H9 (cell line): Measurements from ENCODE around the gene FADS2. TPM values are rescaled to one million over a fixed set of nuclear protein-coding genes. Genes with fewer than 3 reads are reported as not detected.

Source experiments
- DNase-seq: peaks from one replicate; pipeline ENCODE4 v3.0.0-alpha.2; 2017
- H2AFZ ChIP-seq: one replicate; pipeline ENCODE4 v1.6.1; 2013; ENCODE audit warnings: mild to moderate bottlenecking, low read length, control low read depth, moderate library complexity
- H2AK5ac ChIP-seq: 2 replicates; pipeline ENCODE4 v1.6.1; 2013; ENCODE audit warnings: low read length, control low read depth, mixed read lengths; ENCODE audit not compliant: insufficient read length
- H2BK120ac ChIP-seq: one replicate; pipeline ENCODE4 v1.6.1; 2013; ENCODE audit warnings: low read depth, mild to moderate bottlenecking, low read length, control low read depth, inconsistent platforms; ENCODE audit not compliant: poor library complexity, severe bottlenecking
- H2BK12ac ChIP-seq: 2 replicates; pipeline ENCODE4 v1.6.1; 2013; ENCODE audit warnings: low read length, control low read depth, mixed read lengths, low read depth; ENCODE audit not compliant: insufficient read length
- H2BK15ac ChIP-seq: 2 replicates; pipeline ENCODE4 v1.6.1; 2013; ENCODE audit warnings: low read depth, low read length, control low read depth
- H2BK20ac ChIP-seq: one replicate; pipeline ENCODE4 v1.6.1; 2013; ENCODE audit warnings: low read depth, mild to moderate bottlenecking, low read length, control low read depth, inconsistent platforms; ENCODE audit not compliant: poor library complexity, severe bottlenecking
- H2BK5ac ChIP-seq: 2 replicates; pipeline ENCODE4 v1.6.1; 2013; ENCODE audit warnings: low read length, control low read depth, mixed read lengths; ENCODE audit not compliant: insufficient read length
- H3K14ac ChIP-seq: 2 replicates; pipeline ENCODE4 v1.6.1; 2013; ENCODE audit warnings: low read length, control low read depth; ENCODE audit not compliant: insufficient read depth
- H3K18ac ChIP-seq: 2 replicates; pipeline ENCODE4 v1.6.1; 2013; ENCODE audit warnings: low read depth, mild to moderate bottlenecking, mixed read lengths, low read length, control low read depth; ENCODE audit not compliant: insufficient read length
- H3K23ac ChIP-seq: 2 replicates; pipeline ENCODE4 v1.6.1; 2013; ENCODE audit warnings: low read length, control low read depth, mixed read lengths, low read depth; ENCODE audit not compliant: insufficient read length
- H3K23me2 ChIP-seq: 2 replicates; pipeline ENCODE4 v1.6.1; 2013; ENCODE audit warnings: low read depth, mild to moderate bottlenecking, mixed read lengths, low read length, control low read depth; ENCODE audit not compliant: insufficient read length, poor library complexity, severe bottlenecking
- H3K27ac ChIP-seq: 2 replicates; pipeline ENCODE4 v1.5.1; 2013; ENCODE audit warnings: low read length, control low read depth, mixed read lengths, low read depth; ENCODE audit not compliant: insufficient read length
- H3K27me3 ChIP-seq: 2 replicates; pipeline ENCODE4 v1.6.1; 2013; ENCODE audit warnings: low read length, control low read depth, inconsistent platforms; ENCODE audit not compliant: insufficient read depth
- H3K4ac ChIP-seq: 2 replicates; pipeline ENCODE4 v1.6.1; 2013; ENCODE audit warnings: low read depth, mild to moderate bottlenecking, control low read depth, inconsistent platforms, low read length, moderate library complexity
- H3K4me1 ChIP-seq: 2 replicates; pipeline ENCODE4 v1.6.1; 2013; ENCODE audit warnings: low read length, control low read depth, inconsistent platforms; ENCODE audit not compliant: insufficient read depth
- H3K4me2 ChIP-seq: 2 replicates; pipeline ENCODE4 v1.6.1; 2013; ENCODE audit warnings: low read length, control low read depth, mixed read lengths; ENCODE audit not compliant: insufficient read length, insufficient read depth
- H3K56ac ChIP-seq: 2 replicates; pipeline ENCODE4 v1.6.1; 2013; ENCODE audit warnings: low read depth, mild to moderate bottlenecking, mixed read lengths, low read length, control low read depth; ENCODE audit not compliant: insufficient read length
- H3K79me1 ChIP-seq: 2 replicates; pipeline ENCODE4 v1.6.1; 2013; ENCODE audit warnings: low read depth, mild to moderate bottlenecking, moderate library complexity, low read length, control low read depth, inconsistent platforms; ENCODE audit not compliant: insufficient read depth, poor library complexity, severe bottlenecking
- H3K79me2 ChIP-seq: 2 replicates; pipeline ENCODE4 v1.6.1; 2013; ENCODE audit warnings: low read length, control low read depth, inconsistent platforms; ENCODE audit not compliant: insufficient read depth
- H3K9ac ChIP-seq: 2 replicates; pipeline ENCODE4 v1.6.1; 2013; ENCODE audit warnings: low read length, control low read depth, mixed read lengths; ENCODE audit not compliant: insufficient read length; ENCODE audit errors: extremely low read depth
- H3K9me3 ChIP-seq: one replicate; pipeline ENCODE4 v1.6.1; 2013; ENCODE audit warnings: low read depth, low read length, inconsistent platforms; ENCODE audit not compliant: control insufficient read depth
- H3T11ph ChIP-seq: one replicate; pipeline ENCODE4 v1.6.1; 2013; ENCODE audit warnings: mild to moderate bottlenecking, low read length, control low read depth, inconsistent platforms
- H4K20me1 ChIP-seq: one replicate; pipeline ENCODE4 v1.6.1; 2013; ENCODE audit not compliant: control insufficient read depth, insufficient read length, insufficient read depth
- H4K5ac ChIP-seq: 2 replicates; pipeline ENCODE4 v1.6.1; 2013; ENCODE audit warnings: low read depth, mild to moderate bottlenecking, mixed read lengths, low read length, control low read depth; ENCODE audit not compliant: insufficient read length
- H4K8ac ChIP-seq: replicated peaks from 2 replicates; pipeline ENCODE4 v1.6.1; 2013; ENCODE audit warnings: low read length, control low read depth, mixed read lengths, low read depth; ENCODE audit not compliant: insufficient read length
- H4K91ac ChIP-seq: 2 replicates; pipeline ENCODE4 v1.6.1; 2013; ENCODE audit warnings: low read depth, mild to moderate bottlenecking, moderate library complexity, mixed read lengths, low read length, control low read depth; ENCODE audit not compliant: insufficient read length
- H3K27ac Mint-ChIP-seq, 3 experiments: 2 replicates in 2 of 3; 3 replicates in 1 of 3; pipeline ENCODE4 v1.8.0; 2020 to 2021; ENCODE audit warnings: mixed read lengths in 3 of 3, mild to moderate bottlenecking in 1 of 3, moderate library complexity in 1 of 3
- H3K27me3 Mint-ChIP-seq: 2 replicates; pipeline ENCODE4 v1.8.0; 2021; ENCODE audit warnings: low read depth, mild to moderate bottlenecking, moderate library complexity, mixed read lengths
- H3K36me3 Mint-ChIP-seq, 3 experiments: 2 replicates in 2 of 3; 3 replicates in 1 of 3; pipeline ENCODE4 v1.8.0; 2020 to 2021; ENCODE audit warnings: low read depth in 3 of 3, mixed read lengths in 3 of 3; ENCODE audit not compliant: insufficient read depth in 1 of 3
- H3K4me1 Mint-ChIP-seq, 2 experiments: 2 replicates each; pipeline ENCODE4 v1.8.0; 2020; ENCODE audit warnings: mixed read lengths in 2 of 2
- H3K4me3 Mint-ChIP-seq, 2 experiments: 2 replicates in 1 of 2; 3 replicates in 1 of 2; pipeline ENCODE4 v1.8.0; 2020 to 2021; ENCODE audit warnings: mild to moderate bottlenecking in 2 of 2, mixed read lengths in 2 of 2, moderate library complexity in 1 of 2
- H3K9me3 Mint-ChIP-seq, 2 experiments: 2 replicates in 1 of 2; 3 replicates in 1 of 2; pipeline ENCODE4 v1.8.0; 2020; ENCODE audit warnings: mild to moderate bottlenecking in 2 of 2, mixed read lengths in 2 of 2, moderate library complexity in 1 of 2
- WGBS: extraction: QIAGEN DNeasy Blood & Tissue Kit; methylation state at CpG from one replicate; pipeline ENCODE4 v1.1.7; 2013; ENCODE audit warnings: missing lambda C conversion rate, low lambda C conversion rate, mixed read lengths; ENCODE audit not compliant: insufficient read length; ENCODE audit errors: extremely low coverage; 5-methylcytosine and 5-hydroxymethylcytosine counted together
- total RNA-seq: library from RNA; stranded (reverse); gene quantifications from 2 replicates; pipeline ENCODE4 v1.2.1, GENCODE V29; 2021
- TF ChIP-seq, protein P1 (sequence below): fragments of 200-600 bp; sonication (generic); conservative IDR thresholded peaks from 3 replicates; pipeline ENCODE4 v1.8.0; 2021; ENCODE audit warnings: antibody characterized with exemption, mild to moderate bottlenecking

Gene FADS2
- total RNA-seq, 1 experiment from 2014 or later = 322 TPM

DNA sequence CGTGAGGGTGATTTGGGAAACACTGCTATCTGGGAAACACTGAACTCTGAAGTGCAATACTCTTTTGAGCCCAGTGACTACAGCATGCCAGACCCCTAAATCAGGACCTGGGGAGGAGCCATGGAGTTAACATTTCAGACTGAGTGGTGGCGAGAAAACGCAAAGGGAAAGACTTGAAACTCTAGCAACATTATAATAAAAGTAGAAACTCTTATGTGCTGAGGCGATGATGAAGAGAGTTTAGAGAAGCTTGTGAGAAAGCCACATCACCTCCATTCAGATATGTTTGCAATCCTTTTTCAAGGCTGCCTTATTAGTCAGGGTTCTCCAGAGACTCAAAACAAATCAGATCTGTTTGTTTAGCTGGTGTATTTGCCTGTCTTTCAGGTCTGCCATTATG, 33.5 kb upstream of the FADS2 start:
- no peaks in the 10 kb centered on the region; the same call in 1 of the 2 replicates for H3K27me3 Mint-ChIP-seq
- Histone ChIP-seq H3K9me3 (no peaks in the 10 kb centered on the region), H3K4ac (no peak overlapping the region), H3K4me1 (no peaks in the 10 kb centered on the region), H3K14ac (no peak overlapping the region), H3K23me2 (peaks cover 3% of the 10 kb centered on the region), H2BK20ac (no peak overlapping the region), H3K27me3 (no peaks in the 10 kb centered on the region), H2BK5ac (no peak overlapping the region), H3K79me1 (peaks cover 5% of the 10 kb centered on the region), H4K91ac (no peak overlapping the region), H3T11ph (no peak overlapping the region), H4K20me1 (peaks cover 2% of the 10 kb centered on the region), H4K5ac (no peak overlapping the region), H4K8ac (no peak overlapping the region), H3K18ac (no peak overlapping the region), H3K4me2 (no peak overlapping the region), H2AK5ac (no peak overlapping the region), H2BK15ac (no peak overlapping the region), H3K27ac (no peak overlapping the region), H3K9ac (peak overlapping the region; percentile 26), H2BK120ac (no peak overlapping the region), H2BK12ac (no peak overlapping the region), H2AFZ (no peak overlapping the region), H3K23ac (no peak overlapping the region), H3K56ac (no peak overlapping the region), H3K79me2 (peaks cover 16% of the 10 kb centered on the region; the same call in 1 of the 2 replicates)
- no peaks in the 10 kb centered on the region for H3K9me3 Mint-ChIP-seq
- H3K4me1 Mint-ChIP-seq = peaks cover 20 to 26% of the 10 kb centered on the region in 2 experiments
- 100% methylated on average over 1 of the region's 4 CpGs for WGBS
- TF ChIP-seq, protein P1, sequence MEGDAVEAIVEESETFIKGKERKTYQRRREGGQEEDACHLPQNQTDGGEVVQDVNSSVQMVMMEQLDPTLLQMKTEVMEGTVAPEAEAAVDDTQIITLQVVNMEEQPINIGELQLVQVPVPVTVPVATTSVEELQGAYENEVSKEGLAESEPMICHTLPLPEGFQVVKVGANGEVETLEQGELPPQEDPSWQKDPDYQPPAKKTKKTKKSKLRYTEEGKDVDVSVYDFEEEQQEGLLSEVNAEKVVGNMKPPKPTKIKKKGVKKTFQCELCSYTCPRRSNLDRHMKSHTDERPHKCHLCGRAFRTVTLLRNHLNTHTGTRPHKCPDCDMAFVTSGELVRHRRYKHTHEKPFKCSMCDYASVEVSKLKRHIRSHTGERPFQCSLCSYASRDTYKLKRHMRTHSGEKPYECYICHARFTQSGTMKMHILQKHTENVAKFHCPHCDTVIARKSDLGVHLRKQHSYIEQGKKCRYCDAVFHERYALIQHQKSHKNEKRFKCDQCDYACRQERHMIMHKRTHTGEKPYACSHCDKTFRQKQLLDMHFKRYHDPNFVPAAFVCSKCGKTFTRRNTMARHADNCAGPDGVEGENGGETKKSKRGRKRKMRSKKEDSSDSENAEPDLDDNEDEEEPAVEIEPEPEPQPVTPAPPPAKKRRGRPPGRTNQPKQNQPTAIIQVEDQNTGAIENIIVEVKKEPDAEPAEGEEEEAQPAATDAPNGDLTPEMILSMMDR = no peak
- H3K36me3 Mint-ChIP-seq = peaks cover 27 to 62% (median 49%) of the 10 kb centered on the region in 3 experiments
- peak overlapping the region; percentile 5 to 29; a peak in 1 of 5 replicates for H3K4me3 Mint-ChIP-seq
- no peak for DNase-seq
- peak overlapping the region in 2 of 3 experiments; percentile 22 to 40; a peak in 2 of 7 replicates for H3K27ac Mint-ChIP-seq
